ENCODE measurements around the gene CNOT6. TPM values are rescaled to one million over a fixed set of nuclear protein-coding genes. Genes with fewer than 3 reads are reported as not detected.

CNOT6 gene
- total RNA-seq, 4 donors from 2014 or later: 4.1 to 12.0 (median 6.4) TPM

DNA sequence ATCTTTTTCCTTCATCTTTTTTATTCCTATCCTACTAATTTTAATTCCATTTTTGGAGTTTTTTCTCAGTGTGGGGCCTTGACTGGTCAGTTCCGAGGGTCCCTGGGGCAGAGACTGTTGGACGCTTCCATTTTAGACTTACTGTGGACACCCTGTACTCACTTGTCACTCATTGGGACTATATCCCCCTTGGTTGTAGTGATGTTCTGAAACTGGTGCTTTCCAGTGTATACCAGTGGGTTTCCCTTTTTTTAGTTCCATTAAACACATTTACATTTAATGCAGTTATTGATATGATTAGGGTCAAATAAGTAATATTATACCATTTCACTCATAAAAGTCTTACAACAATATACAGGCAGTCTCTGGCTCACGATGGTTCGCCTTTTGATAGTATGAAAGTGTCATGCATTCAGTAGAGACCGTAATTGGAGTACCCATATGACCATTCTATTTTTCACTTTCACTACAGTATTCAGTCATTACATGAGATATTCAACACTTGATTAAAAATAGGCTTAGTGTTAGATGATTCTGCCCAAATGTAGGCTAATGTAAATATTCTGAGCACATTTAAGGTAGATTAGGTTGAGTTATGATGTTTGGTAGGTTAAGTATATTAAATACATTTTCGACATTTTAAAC is 46.0 kb downstream of the CNOT6 start:
- intact Hi-C loops (cut with DNase I; ENCODE audit: low total_unique reads) (no loop called here), in situ Hi-C loops (cut with MboI; ENCODE audit: low sequenced_read_pairs in 4 of 4) (no loop called here)
- Histone ChIP-seq H3K4me1 (no peaks in the 10 kb centered on the region), H3K4me3 (no peak overlapping the region), H3K36me3 (no peaks in the 10 kb centered on the region), H3K27me3 (no peaks in the 10 kb centered on the region), H3K9me3 (no peaks in the 10 kb centered on the region), H3K27ac (no peak overlapping the region)
- TF ChIP-seq POLR2A (IDR thresholded peaks at IDR 0.05): no peak
- TF ChIP-seq CTCF (IDR thresholded peaks at IDR 0.05 in 4 of 5, conservative IDR thresholded peaks at IDR 0.05 in 1 of 5): no peak
- no peak for ATAC-seq
- DNase-seq: no peak

DNA sequence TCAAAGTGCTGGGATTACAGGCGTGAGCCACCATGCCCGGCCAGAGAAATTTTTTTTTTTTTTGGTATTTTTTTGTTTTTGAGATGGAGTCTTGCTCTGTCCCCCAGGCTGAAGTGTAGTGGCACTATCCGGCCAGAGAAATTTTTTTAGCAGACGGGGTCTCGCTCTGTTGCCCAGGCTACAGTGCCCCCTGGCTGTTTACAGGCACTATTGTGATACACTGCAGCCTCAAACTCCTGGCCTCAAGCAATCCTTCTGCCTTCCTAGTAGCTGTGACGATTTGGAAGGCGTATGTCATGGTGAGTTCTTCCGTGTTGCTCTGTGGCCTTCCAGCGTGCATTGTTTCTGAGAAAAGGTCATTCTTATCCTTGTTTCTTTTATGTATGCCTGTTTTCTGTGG is 47.5 kb downstream of the CNOT6 start:
- Histone ChIP-seq H3K4me1 (no peaks in the 10 kb centered on the region), H3K9me3 (no peaks in the 10 kb centered on the region), H3K4me3 (no peak overlapping the region), H3K27ac (no peak overlapping the region), H3K27me3 (no peaks in the 10 kb centered on the region), H3K36me3 (no peaks in the 10 kb centered on the region)
- intact Hi-C loops (cut with DNase I; ENCODE audit: low total_unique reads): no loop called here
- ATAC-seq: no peak
- DNase-seq: no peak
- in situ Hi-C loops (cut with MboI; ENCODE audit: low sequenced_read_pairs in 4 of 4): no loop called here
- no peak for TF ChIP-seq POLR2A (IDR thresholded peaks at IDR 0.05)
- TF ChIP-seq CTCF (IDR thresholded peaks at IDR 0.05 in 4 of 5, conservative IDR thresholded peaks at IDR 0.05 in 1 of 5): no peak

GRCh38 chr5:180545248-180545647 is 51.1 kb downstream of the CNOT6 start:
- ATAC-seq (no peak), DNase-seq (no peak)
- H3K4me3 ChIP-seq: no peak overlapping the region
- intact Hi-C loops (cut with DNase I; ENCODE audit: low total_unique reads) (no loop called here), in situ Hi-C loops (cut with MboI; ENCODE audit: low sequenced_read_pairs in 4 of 4) (no loop called here)
- H3K4me1 ChIP-seq: peaks cover 0 to 5% of the 10 kb centered on the region in 2 donors
- peaks cover 0 to 4% of the 10 kb centered on the region in 2 donors for H3K36me3 ChIP-seq
- H3K27ac ChIP-seq: no peak overlapping the region
- no peaks in the 10 kb centered on the region for H3K9me3 ChIP-seq
- no peaks in the 10 kb centered on the region for H3K27me3 ChIP-seq
- TF ChIP-seq POLR2A (IDR thresholded peaks at IDR 0.05) (no peak), CTCF (IDR thresholded peaks at IDR 0.05 in 4 of 5, conservative IDR thresholded peaks at IDR 0.05 in 1 of 5) (no peak)

DNA sequence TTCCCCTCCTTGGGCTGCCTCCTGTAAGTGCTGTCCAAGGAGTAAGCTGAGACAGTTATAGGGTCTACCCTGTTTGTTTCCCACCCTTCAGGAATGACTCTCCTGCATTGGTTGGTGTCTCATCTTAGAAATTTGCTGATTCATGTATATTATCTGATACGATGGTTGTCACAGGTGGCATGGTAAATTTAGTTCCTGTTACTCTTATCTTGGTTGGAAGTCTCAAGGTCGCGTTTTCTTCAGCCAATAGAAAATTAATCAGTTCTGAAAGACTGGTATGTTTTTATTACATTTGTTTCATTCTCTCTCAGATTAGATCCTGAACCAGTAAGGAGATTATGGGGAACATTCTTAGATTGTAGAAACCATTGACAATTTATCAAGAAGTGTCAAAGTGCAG is 54.4 kb downstream of the CNOT6 start:
- intact Hi-C loops (cut with DNase I; ENCODE audit: low total_unique reads) (no loop called here), in situ Hi-C loops (cut with MboI; ENCODE audit: low sequenced_read_pairs in 4 of 4) (no loop called here)
- H3K27ac ChIP-seq: no peak overlapping the region
- H3K4me1 ChIP-seq: peaks cover 0 to 5% of the 10 kb centered on the region in 2 donors
- no peak for TF ChIP-seq POLR2A (IDR thresholded peaks at IDR 0.05)
- TF ChIP-seq CTCF (IDR thresholded peaks at IDR 0.05 in 4 of 5, conservative IDR thresholded peaks at IDR 0.05 in 1 of 5): no peak
- DNase-seq: no peak
- no peaks in the 10 kb centered on the region for H3K9me3 ChIP-seq
- H3K4me3 ChIP-seq: no peak overlapping the region
- H3K36me3 ChIP-seq: peaks cover 0 to 17% of the 10 kb centered on the region in 2 donors
- H3K27me3 ChIP-seq: no peaks in the 10 kb centered on the region
- no peak for ATAC-seq

GRCh38 chr5:180553530-180553929 is 59.4 kb downstream of the CNOT6 start:
- no peak for ATAC-seq
- Histone ChIP-seq H3K4me1 (peaks cover 0 to 4% of the 10 kb centered on the region in 2 donors), H3K36me3 (peaks cover 0 to 17% of the 10 kb centered on the region in 2 donors), H3K27ac (no peak overlapping the region), H3K4me3 (no peak overlapping the region), H3K9me3 (no peaks in the 10 kb centered on the region), H3K27me3 (no peaks in the 10 kb centered on the region)
- intact Hi-C loops (cut with DNase I; ENCODE audit: low total_unique reads) (no loop called here), in situ Hi-C loops (cut with MboI; ENCODE audit: low sequenced_read_pairs in 4 of 4) (no loop called here)
- no peak for DNase-seq
- TF ChIP-seq POLR2A (IDR thresholded peaks at IDR 0.05): no peak
- no peak for TF ChIP-seq CTCF (IDR thresholded peaks at IDR 0.05 in 4 of 5, conservative IDR thresholded peaks at IDR 0.05 in 1 of 5)
